Neural progenitor cell (in vitro differentiated cells): ENCODE measurements around the gene ARRDC4.

Source experiments
- CTCF ChIP-seq: fragments of 200-600 bp; sonication (generic); IDR thresholded peaks from 2 replicates; pipeline ENCODE4 v1.5.1; 2017; ENCODE audit warnings: antibody characterized with exemption, mild to moderate bottlenecking
- EZH2 ChIP-seq: fragments of 200-600 bp; sonication (generic); IDR thresholded peaks from 2 replicates; pipeline ENCODE4 v1.6.1; 2017; ENCODE audit warnings: antibody characterized with exemption, mild to moderate bottlenecking, moderate library complexity
- EZH2phosphoT487 ChIP-seq: fragments of 200-600 bp; sonication (generic); IDR thresholded peaks from 2 replicates; pipeline ENCODE4 v1.6.1; 2017; ENCODE audit warnings: antibody characterized with exemption

- no peak for TF ChIP-seq CTCF
- TF ChIP-seq EZH2 = no peak
- no peak for TF ChIP-seq EZH2phosphoT487
These were observed 45.8 kb upstream of the ARRDC4 start for GRCh38 chr15:97914711-97915110.
